Hindlimb muscle (tissue), 1 donor: Measurements from ENCODE around the gene SFTA2. TPM values are rescaled to one million over a fixed set of nuclear protein-coding genes. Genes with fewer than 3 reads are reported as not detected.
"Not testable (repeated sequence)": the region's sequence is repeated elsewhere in the genome, so short reads cannot be mapped to it uniquely, and the experiment has no call there.

ENCODE experiments used
- DNase-seq: peaks from one replicate; pipeline ENCODE4 v3.0.0-alpha.2; 2013
- polyA plus RNA-seq: library from polyadenylated mRNA; unstranded; fragments of 120-200 nt; gene quantifications from one replicate; pipeline ENCODE4 v1.2.1, GENCODE V29; 2013; ENCODE audit not compliant: insufficient read length

Gene SFTA2
- polyA plus RNA-seq, 1 donor = not detected

- no peak for DNase-seq
Observed at GRCh38 chr6:30912746-30913520, 19.0 kb downstream of the SFTA2 start.

GRCh38 chr6:30910473-30910872, 21.5 kb downstream of the SFTA2 start:
- not testable (repeated sequence) for DNase-seq

GRCh38 chr6:30908700-30909099, 23.3 kb downstream of the SFTA2 start:
- DNase-seq = no peak

- peak; percentile 98 for DNase-seq
Observed at GRCh38 chr6:30907758-30908591, 24.0 kb downstream of the SFTA2 start, which contains the start of gene GTF2H4. GTF2H4 (plus strand) TSS chr6:30908207.

GRCh38 chr6:30907290-30907757, 24.6 kb downstream of the SFTA2 start:
- DNase-seq = not testable (repeated sequence)

GRCh38 chr6:30903236-30903635, 28.7 kb downstream of the SFTA2 start:
- DNase-seq = no peak

GRCh38 chr6:30902709-30903108, 29.3 kb downstream of the SFTA2 start:
- no peak for DNase-seq

GRCh38 chr6:30902196-30902595, 29.8 kb downstream of the SFTA2 start:
- DNase-seq = not testable (repeated sequence)

- DNase-seq = no peak
Observed at GRCh38 chr6:30901436-30901835, 30.5 kb downstream of the SFTA2 start.

- no peak for DNase-seq
Observed at GRCh38 chr6:30900863-30901417, 31.0 kb downstream of the SFTA2 start.

- no peak for DNase-seq
Observed at GRCh38 chr6:30898750-30899360, 33.1 kb downstream of the SFTA2 start.

GRCh38 chr6:30897882-30898281, 34.1 kb downstream of the SFTA2 start:
- DNase-seq = no peak

- no peak for DNase-seq
Observed at GRCh38 chr6:30896541-30896940, 35.4 kb downstream of the SFTA2 start.

- DNase-seq = no peak
Observed at GRCh38 chr6:30895343-30895742, 36.6 kb downstream of the SFTA2 start.

GRCh38 chr6:30894935-30895334, 37.0 kb downstream of the SFTA2 start:
- no peak for DNase-seq

- no peak for DNase-seq
Observed at GRCh38 chr6:30894381-30894780, 37.6 kb downstream of the SFTA2 start.

GRCh38 chr6:30893666-30894065, 38.3 kb downstream of the SFTA2 start:
- no peak for DNase-seq

- DNase-seq = no peak
Observed at GRCh38 chr6:30893001-30893591, 38.9 kb downstream of the SFTA2 start.

- DNase-seq = no peak
Observed at GRCh38 chr6:30891816-30892538, 40.0 kb downstream of the SFTA2 start.

GRCh38 chr6:30891450-30891723, 40.6 kb downstream of the SFTA2 start:
- DNase-seq = no peak

- no peak for DNase-seq
Observed at GRCh38 chr6:30890646-30891449, 41.1 kb downstream of the SFTA2 start.
